ENCODE results near the gene MID1.

The MID1 gene

GRCh38 chrX:10533696-10534365 lies 86.6 kb downstream of the MID1 start:
- H3K27ac ChIP-seq (ENCODE audit: low read length, poor library complexity, severe bottlenecking) = no peak overlapping the region
- DNase-seq = no peak
- no peaks in the 10 kb centered on the region for H3K4me1 ChIP-seq (ENCODE audit: control insufficient read depth, insufficient read depth, low read depth, low read length)
- no peak overlapping the region for H4K91ac ChIP-seq (ENCODE audit: low read length)
- no peak overlapping the region for H2AFZ ChIP-seq (ENCODE audit: low read depth, low read length)
- H3K79me1 ChIP-seq (replicated peaks; ENCODE audit: low read length, poor library complexity, severe bottlenecking) = no peaks in the 10 kb centered on the region
- H3K4me2 ChIP-seq (ENCODE audit: low read length, poor library complexity, severe bottlenecking) = no peak overlapping the region
- no peak overlapping the region for H3K18ac ChIP-seq (ENCODE audit: low read depth in 1 of 2, low read length in 2 of 2)
- H2BK5ac ChIP-seq (ENCODE audit: low read depth, low read length, poor library complexity, severe bottlenecking) = no peak overlapping the region
- no peak overlapping the region for H3K4ac ChIP-seq (ENCODE audit: low read depth in 1 of 2, low read length in 2 of 2)
- no peak overlapping the region for H3K23ac ChIP-seq (ENCODE audit: low read length in 2 of 2)
- H3K4me3 ChIP-seq (ENCODE audit: insufficient read depth in 1 of 2, low read depth in 1 of 2, low read length in 2 of 2) = no peak overlapping the region
- H3K9me3 ChIP-seq (ENCODE audit: control insufficient read depth, low read length) = no peaks in the 10 kb centered on the region
- no peak overlapping the region for H3K14ac ChIP-seq (ENCODE audit: low read length in 2 of 2)
- no peak overlapping the region for H2AK5ac ChIP-seq (ENCODE audit: low read length, severe bottlenecking)
- H2BK15ac ChIP-seq (ENCODE audit: low read depth, poor library complexity, severe bottlenecking) = no peak overlapping the region
- no peak overlapping the region for H2BK12ac ChIP-seq (ENCODE audit: low read length in 2 of 2)
- H2BK120ac ChIP-seq (ENCODE audit: low read depth, low read length) = no peak overlapping the region
- H3K27me3 ChIP-seq (ENCODE audit: control insufficient read depth in 1 of 2, insufficient read depth in 1 of 2, low read length in 2 of 2) = no peaks in the 10 kb centered on the region
- WGBS = no CpG with 5 or more reads among the region's 1 CpG
- H3K9ac ChIP-seq (ENCODE audit: low read length) = no peak overlapping the region
- H3K36me3 ChIP-seq (ENCODE audit: control insufficient read depth in 1 of 2, insufficient read depth in 2 of 2, low read depth in 1 of 2, low read length in 2 of 2) = no peaks in the 10 kb centered on the region
- no peak overlapping the region for H4K8ac ChIP-seq (ENCODE audit: low read length)

- Histone ChIP-seq H2AK5ac (ENCODE audit: low read length, severe bottlenecking) (no peak overlapping the region), H2BK12ac (ENCODE audit: low read length in 2 of 2) (no peak overlapping the region), H3K4me1 (ENCODE audit: control insufficient read depth, insufficient read depth, low read depth, low read length) (no peaks in the 10 kb centered on the region), H3K27ac (ENCODE audit: low read length, poor library complexity, severe bottlenecking) (no peak overlapping the region), H2BK120ac (ENCODE audit: low read depth, low read length) (no peak overlapping the region), H3K18ac (ENCODE audit: low read depth in 1 of 2, low read length in 2 of 2) (no peak overlapping the region), H3K4me2 (ENCODE audit: low read length, poor library complexity, severe bottlenecking) (no peak overlapping the region), H3K36me3 (ENCODE audit: control insufficient read depth in 1 of 2, insufficient read depth in 2 of 2, low read depth in 1 of 2, low read length in 2 of 2) (no peaks in the 10 kb centered on the region), H3K4me3 (ENCODE audit: insufficient read depth in 1 of 2, low read depth in 1 of 2, low read length in 2 of 2) (no peak overlapping the region), H3K79me1 (replicated peaks; ENCODE audit: low read length, poor library complexity, severe bottlenecking) (peaks cover 4% of the 10 kb centered on the region), H3K9ac (ENCODE audit: low read length) (no peak overlapping the region), H4K8ac (ENCODE audit: low read length) (no peak overlapping the region), H2BK5ac (ENCODE audit: low read depth, low read length, poor library complexity, severe bottlenecking) (no peak overlapping the region), H2AFZ (ENCODE audit: low read depth, low read length) (no peak overlapping the region), H3K9me3 (ENCODE audit: control insufficient read depth, low read length) (no peaks in the 10 kb centered on the region), H2BK15ac (ENCODE audit: low read depth, poor library complexity, severe bottlenecking) (no peak overlapping the region), H3K27me3 (ENCODE audit: control insufficient read depth in 1 of 2, insufficient read depth in 1 of 2, low read length in 2 of 2) (no peaks in the 10 kb centered on the region), H3K14ac (ENCODE audit: low read length in 2 of 2) (no peak overlapping the region), H3K4ac (ENCODE audit: low read depth in 1 of 2, low read length in 2 of 2) (no peak overlapping the region), H3K23ac (ENCODE audit: low read length in 2 of 2) (no peak overlapping the region), H4K91ac (ENCODE audit: low read length) (no peak overlapping the region)
- DNase-seq = no peak
- no CpG with 5 or more reads among the region's 1 CpG for WGBS
Observed at GRCh38 chrX:10531927-10532326, 88.5 kb downstream of the MID1 start.

- Histone ChIP-seq H3K36me3 (ENCODE audit: control insufficient read depth in 1 of 2, insufficient read depth in 2 of 2, low read depth in 1 of 2, low read length in 2 of 2) (no peaks in the 10 kb centered on the region), H3K9ac (ENCODE audit: low read length) (no peak overlapping the region), H2BK5ac (ENCODE audit: low read depth, low read length, poor library complexity, severe bottlenecking) (no peak overlapping the region), H3K79me1 (replicated peaks; ENCODE audit: low read length, poor library complexity, severe bottlenecking) (peaks cover 6% of the 10 kb centered on the region), H2BK12ac (ENCODE audit: low read length in 2 of 2) (no peak overlapping the region), H2BK120ac (ENCODE audit: low read depth, low read length) (no peak overlapping the region), H3K18ac (ENCODE audit: low read depth in 1 of 2, low read length in 2 of 2) (no peak overlapping the region), H3K27ac (ENCODE audit: low read length, poor library complexity, severe bottlenecking) (no peak overlapping the region), H3K4me3 (ENCODE audit: insufficient read depth in 1 of 2, low read depth in 1 of 2, low read length in 2 of 2) (no peak overlapping the region), H2BK15ac (ENCODE audit: low read depth, poor library complexity, severe bottlenecking) (no peak overlapping the region), H3K4me2 (ENCODE audit: low read length, poor library complexity, severe bottlenecking) (no peak overlapping the region), H3K9me3 (ENCODE audit: control insufficient read depth, low read length) (no peaks in the 10 kb centered on the region), H3K4me1 (ENCODE audit: control insufficient read depth, insufficient read depth, low read depth, low read length) (no peaks in the 10 kb centered on the region), H3K4ac (ENCODE audit: low read depth in 1 of 2, low read length in 2 of 2) (no peak overlapping the region), H4K91ac (ENCODE audit: low read length) (no peak overlapping the region), H2AFZ (ENCODE audit: low read depth, low read length) (no peak overlapping the region), H3K14ac (ENCODE audit: low read length in 2 of 2) (no peak overlapping the region), H3K27me3 (ENCODE audit: control insufficient read depth in 1 of 2, insufficient read depth in 1 of 2, low read length in 2 of 2) (no peaks in the 10 kb centered on the region), H4K8ac (ENCODE audit: low read length) (no peak overlapping the region), H2AK5ac (ENCODE audit: low read length, severe bottlenecking) (no peak overlapping the region), H3K23ac (ENCODE audit: low read length in 2 of 2) (no peak overlapping the region)
- WGBS = 33% methylated on average over 3 of the region's 4 CpGs
- peak; percentile 18 for DNase-seq
Observed at GRCh38 chrX:10529344-10529743, 91.0 kb downstream of the MID1 start.

- Histone ChIP-seq H3K4me1 (ENCODE audit: control insufficient read depth, insufficient read depth, low read depth, low read length) (no peaks in the 10 kb centered on the region), H4K91ac (ENCODE audit: low read length) (no peak overlapping the region), H2AFZ (ENCODE audit: low read depth, low read length) (no peak overlapping the region), H3K4me2 (ENCODE audit: low read length, poor library complexity, severe bottlenecking) (no peak overlapping the region), H2AK5ac (ENCODE audit: low read length, severe bottlenecking) (no peak overlapping the region), H3K14ac (ENCODE audit: low read length in 2 of 2) (no peak overlapping the region), H3K79me1 (replicated peaks; ENCODE audit: low read length, poor library complexity, severe bottlenecking) (peaks cover 6% of the 10 kb centered on the region), H3K27ac (ENCODE audit: low read length, poor library complexity, severe bottlenecking) (no peak overlapping the region), H2BK5ac (ENCODE audit: low read depth, low read length, poor library complexity, severe bottlenecking) (no peak overlapping the region), H2BK120ac (ENCODE audit: low read depth, low read length) (no peak overlapping the region), H3K27me3 (ENCODE audit: control insufficient read depth in 1 of 2, insufficient read depth in 1 of 2, low read length in 2 of 2) (no peaks in the 10 kb centered on the region), H3K18ac (ENCODE audit: low read depth in 1 of 2, low read length in 2 of 2) (no peak overlapping the region), H3K23ac (ENCODE audit: low read length in 2 of 2) (no peak overlapping the region), H3K9ac (ENCODE audit: low read length) (no peak overlapping the region), H3K9me3 (ENCODE audit: control insufficient read depth, low read length) (no peaks in the 10 kb centered on the region), H3K4ac (ENCODE audit: low read depth in 1 of 2, low read length in 2 of 2) (no peak overlapping the region), H3K36me3 (ENCODE audit: control insufficient read depth in 1 of 2, insufficient read depth in 2 of 2, low read depth in 1 of 2, low read length in 2 of 2) (no peaks in the 10 kb centered on the region), H3K4me3 (ENCODE audit: insufficient read depth in 1 of 2, low read depth in 1 of 2, low read length in 2 of 2) (no peak overlapping the region), H2BK15ac (ENCODE audit: low read depth, poor library complexity, severe bottlenecking) (no peak overlapping the region), H2BK12ac (ENCODE audit: low read length in 2 of 2) (no peak overlapping the region), H4K8ac (ENCODE audit: low read length) (no peak overlapping the region)
- no peak for DNase-seq
- 60% methylated on average over 1 of the region's 1 CpG for WGBS
Observed at GRCh38 chrX:10526451-10526850, 93.9 kb downstream of the MID1 start.

Measured in mesenchymal stem cell (in vitro differentiated cells and primary cell).